ENCODE measurements around the gene OR10A5. TPM values are rescaled to one million over a fixed set of nuclear protein-coding genes. Genes with fewer than 3 reads are reported as not detected.

The OR10A5 gene, protein sequence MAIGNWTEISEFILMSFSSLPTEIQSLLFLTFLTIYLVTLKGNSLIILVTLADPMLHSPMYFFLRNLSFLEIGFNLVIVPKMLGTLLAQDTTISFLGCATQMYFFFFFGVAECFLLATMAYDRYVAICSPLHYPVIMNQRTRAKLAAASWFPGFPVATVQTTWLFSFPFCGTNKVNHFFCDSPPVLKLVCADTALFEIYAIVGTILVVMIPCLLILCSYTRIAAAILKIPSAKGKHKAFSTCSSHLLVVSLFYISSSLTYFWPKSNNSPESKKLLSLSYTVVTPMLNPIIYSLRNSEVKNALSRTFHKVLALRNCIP
- not detected in 2 replicates for total RNA-seq

DNA sequence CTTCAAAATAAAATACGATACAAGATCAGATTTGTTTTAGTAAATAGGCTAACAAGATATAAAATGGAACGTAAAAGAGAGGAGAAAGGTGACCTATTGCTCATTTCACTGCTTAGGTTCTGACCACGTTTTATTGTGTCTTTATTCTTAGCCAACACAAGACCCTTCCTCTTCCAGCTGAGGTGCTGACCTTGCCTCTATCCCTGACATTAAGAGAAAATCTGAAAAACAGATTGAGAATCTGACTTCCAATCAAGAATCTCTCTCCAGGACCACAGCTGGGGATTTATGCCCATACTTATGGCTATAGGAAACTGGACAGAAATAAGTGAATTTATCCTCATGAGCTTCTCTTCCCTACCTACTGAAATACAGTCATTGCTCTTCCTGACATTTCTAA lies at the start of gene OR10A5:
Gene OR10A5 (plus strand): TSS at position 301 of the 400 bp plus-strand sequence. CDS start 0 bp downstream, at position 301.

DNA sequence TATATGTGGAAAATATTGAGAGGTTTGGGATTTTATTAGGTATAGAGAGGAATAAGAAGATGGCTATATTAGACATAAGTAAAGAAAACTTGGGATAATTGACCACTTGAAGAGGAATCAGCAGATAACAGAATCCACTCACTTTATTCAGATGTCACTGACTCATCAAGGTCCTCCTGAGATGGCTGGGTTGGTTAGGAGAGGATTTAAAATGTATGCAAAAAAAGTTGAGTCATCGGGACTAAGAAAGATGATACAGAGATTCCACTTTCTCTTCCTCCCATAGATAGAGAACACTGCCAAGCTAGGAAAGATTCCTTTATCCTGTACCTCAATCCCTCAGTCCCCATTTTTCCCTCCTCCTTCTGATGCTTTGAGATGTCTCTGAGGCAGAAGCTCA lies 46.1 kb upstream of the OR10A5 start, which contains the start of gene OR6A2:
Gene OR6A2 (minus strand): TSS at position 288 of the 400 bp plus-strand sequence. CDS start 3,981 bp downstream, outside the sequence.

DNA sequence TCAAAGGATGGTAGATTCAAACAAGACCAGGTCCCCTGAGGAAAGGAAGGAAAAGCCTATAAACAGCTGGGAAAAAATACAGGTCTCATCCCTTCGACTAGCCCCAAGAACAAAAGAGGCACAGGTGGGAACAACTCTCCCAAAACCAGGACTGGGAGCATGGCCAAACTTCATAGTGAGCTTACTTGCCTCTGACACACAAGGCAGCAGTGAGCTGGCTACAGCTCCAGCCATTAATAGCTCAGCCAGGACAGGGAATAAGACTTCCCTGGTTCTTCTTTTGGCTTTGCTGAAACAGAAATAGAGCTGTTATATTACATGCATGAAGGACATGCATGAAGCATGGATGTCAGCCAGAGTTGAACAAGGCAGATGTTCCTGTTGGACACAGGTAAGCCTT lies 17.5 kb downstream of the OR10A5 start, which contains the start of gene OR10A2:
Gene OR10A2 (plus strand): TSS at position 97 of the 400 bp plus-strand sequence. CDS start 6,698 bp downstream, outside the sequence.

DNA sequence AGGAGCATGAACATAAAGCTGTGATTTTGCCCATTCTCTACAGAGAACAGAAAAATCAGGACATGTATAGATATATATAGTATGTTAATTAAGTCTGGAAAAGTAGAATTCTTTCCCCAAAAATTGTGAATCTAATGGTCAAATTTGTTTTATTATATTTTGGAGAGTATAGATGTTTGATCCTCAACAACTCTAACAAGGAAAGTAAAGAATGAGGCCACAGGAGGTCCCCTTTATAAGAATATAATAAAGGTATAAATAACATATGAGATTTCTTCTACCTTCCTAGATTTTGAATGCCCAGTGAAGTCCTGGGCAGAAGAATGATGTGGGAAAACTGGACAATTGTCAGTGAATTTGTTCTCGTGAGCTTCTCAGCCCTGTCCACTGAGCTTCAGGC lies 30.8 kb downstream of the OR10A5 start, which contains the start of gene OR10A4:
Gene OR10A4 (plus strand): TSS at position 301 of the 400 bp plus-strand sequence. CDS start 23 bp downstream, at position 324.

DNA sequence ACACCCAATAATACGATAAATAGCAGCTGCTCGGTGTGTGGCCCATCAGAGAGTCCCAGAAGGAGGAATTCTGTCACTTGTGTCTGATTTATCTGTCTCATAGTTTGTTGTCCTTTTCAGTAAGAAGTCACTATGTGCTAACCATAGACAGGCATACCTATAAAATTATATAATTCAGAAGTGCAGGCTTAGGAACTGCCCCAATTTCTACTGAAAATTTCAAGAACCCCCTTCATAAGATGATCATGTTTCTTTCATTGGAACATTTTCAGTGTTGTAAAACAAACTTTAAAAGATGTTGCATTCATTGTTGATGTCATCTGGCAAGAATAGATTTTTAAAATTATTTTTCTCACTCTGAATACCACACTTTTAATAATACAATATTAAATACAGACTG lies 46.9 kb downstream of the OR10A5 start, which contains the start of gene OR2D2:
Gene OR2D2 (minus strand): TSS at position 101 of the 400 bp plus-strand sequence. CDS start 0 bp downstream, at position 101.

Other genes with a start within 250 kb of the OR10A5 start
- 8.0 and 11.9 TPM in 2 replicates for gene RRP8, start 242.1 kb upstream of the OR10A5 start, total RNA-seq
- gene ILK, start 241.9 kb upstream of the OR10A5 start, total RNA-seq = 110 and 219 TPM in 2 replicates
- gene TAF10, start 233.5 kb upstream of the OR10A5 start, total RNA-seq = 51.3 and 97.2 TPM in 2 replicates
- 33.9 and 86.9 TPM in 2 replicates for gene TPP1, start 226.3 kb upstream of the OR10A5 start, total RNA-seq
- 18.1 and 20.1 TPM in 2 replicates for gene DCHS1, start 189.9 kb upstream of the OR10A5 start, total RNA-seq
- gene MRPL17, start 162.3 kb upstream of the OR10A5 start, total RNA-seq = 31.9 and 53.4 TPM in 2 replicates
- not detected in 2 replicates for gene OR2AG2, start 73.7 kb upstream of the OR10A5 start, total RNA-seq
- not detected in 2 replicates for gene OR2AG1, start 62.7 kb upstream of the OR10A5 start, total RNA-seq
- gene OR6A2, start 46.0 kb upstream of the OR10A5 start, total RNA-seq = 0.24 TPM in 1 of 2 replicates, not detected in the other
- gene OR10A2, start 17.4 kb downstream of the OR10A5 start, total RNA-seq = not detected in 2 replicates
- gene OR10A4, start 30.9 kb downstream of the OR10A5 start, total RNA-seq = not detected in 2 replicates
- 0.32 TPM in 1 of 2 replicates, not detected in the other for gene OR2D2, start 46.8 kb downstream of the OR10A5 start, total RNA-seq
- not detected in 2 replicates for gene OR2D3, start 75.3 kb downstream of the OR10A5 start, total RNA-seq
- gene ZNF215, start 80.7 kb downstream of the OR10A5 start, total RNA-seq = 0.80 and 3.0 TPM in 2 replicates
- 1.8 and 4.9 TPM in 2 replicates for gene ZNF214, start 174.7 kb downstream of the OR10A5 start, total RNA-seq
- gene NLRP14, start 174.8 kb downstream of the OR10A5 start, total RNA-seq = under 0.01 TPM in 1 of 2 replicates, not detected in the other
- not detected in 2 replicates for gene RBMXL2, start 243.3 kb downstream of the OR10A5 start, total RNA-seq